ENCODE data around the gene PSMD9.
"Not testable (repeated sequence)": the region's sequence is repeated elsewhere in the genome, so short reads cannot be mapped to it uniquely, and the experiment has no call there.

The PSMD9 gene

GRCh38 chr12:121889274-121889624, 659 bp downstream of the PSMD9 start:
- Histone ChIP-seq H3K4me3 (peak overlapping the region; percentile 63 to 83 (median 72)), H3K36me3 (peaks cover 13 to 39% (median 25%) of the 10 kb centered on the region in 11 experiments; a peak in 20 of 22 replicates), H3K4me1 (peaks cover 28 to 40% (median 36%) of the 10 kb centered on the region in 10 experiments), H3K27me3 (no peaks in the 10 kb centered on the region), H3K9me3 (replicated peaks in 1 of 11) (no peaks in the 10 kb centered on the region), H3K9ac (peak overlapping the region; percentile 88 to 96 (median 91)), H3K27ac (peak overlapping the region; percentile 75 to 95 (median 91)), H4K20me1 (peaks cover 13 to 51% (median 34%) of the 10 kb centered on the region in 11 experiments; a peak in 19 of 22 replicates), H3K4me2 (peak overlapping the region; percentile 85 to 97 (median 95))
- no peak for TF ChIP-seq Cebpa-rat (IDR thresholded peaks at IDR 0.05)

GRCh38 chr12:121889661-121890060, 1.1 kb downstream of the PSMD9 start:
- H3K36me3 ChIP-seq, result peaks cover 15 to 43% (median 25%) of the 10 kb centered on the region in 11 experiments; a peak in 21 of 22 replicates
- not testable (repeated sequence) for H3K27me3 ChIP-seq; H3K9me3 ChIP-seq (replicated peaks in 1 of 11)
- H3K4me1 ChIP-seq, result peaks cover 31 to 45% (median 39%) of the 10 kb centered on the region in 10 experiments
- peaks cover 17 to 55% (median 38%) of the 10 kb centered on the region in 11 experiments; a peak in 19 of 22 replicates for H4K20me1 ChIP-seq
- peak overlapping the region; percentile 85 to 97 (median 95) for H3K4me2 ChIP-seq
- H3K27ac ChIP-seq, result peak overlapping the region in 10 of 11 experiments; percentile 85 to 95 (median 92); a peak in 18 of 22 replicates
- H3K9ac ChIP-seq, result peak overlapping the region; percentile 88 to 96 (median 91)
- H3K4me3 ChIP-seq, result peak overlapping the region; percentile 63 to 83 (median 72)

DNA sequence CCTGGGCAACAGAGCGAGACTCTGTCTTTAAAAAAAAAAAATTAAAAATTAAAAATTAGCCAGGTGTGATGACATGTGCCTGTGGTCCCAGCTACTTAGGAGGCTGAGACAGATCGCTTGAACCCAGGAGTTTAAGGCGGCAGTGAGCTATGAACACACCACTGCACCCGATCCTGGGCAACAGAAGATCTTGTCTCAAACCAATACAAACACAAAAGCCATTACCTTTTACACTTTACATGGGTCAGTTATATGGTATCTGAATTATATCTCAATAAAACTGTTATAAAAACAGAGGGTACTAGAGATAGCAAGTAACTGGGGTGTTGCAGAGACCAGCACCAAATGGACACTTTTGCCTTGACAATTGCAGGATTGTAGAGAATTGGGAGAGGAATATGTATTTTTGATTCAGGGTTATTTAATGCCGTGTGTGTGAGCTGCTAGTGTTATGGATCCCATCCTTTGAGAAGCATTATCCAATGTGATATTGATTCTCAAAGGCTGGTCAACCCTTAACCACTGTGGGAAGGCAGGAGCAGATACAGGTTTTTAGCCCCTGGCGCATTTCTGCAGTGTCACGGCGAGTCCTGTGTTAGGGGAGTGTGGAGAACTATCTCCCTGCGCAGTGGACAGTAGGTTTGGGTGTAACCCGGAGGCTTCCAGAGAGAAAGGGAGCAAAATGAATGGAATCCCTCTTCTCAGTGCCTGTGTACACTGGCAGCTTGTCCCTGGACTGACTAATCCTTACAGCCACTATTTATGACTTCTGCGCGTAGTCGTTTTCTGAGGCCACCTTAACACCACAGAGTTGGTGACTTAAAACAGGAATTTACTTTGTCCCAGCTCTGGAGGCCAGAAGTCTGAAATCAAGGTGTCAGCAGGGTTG, 4.3 kb downstream of the PSMD9 start:
- H4K20me1 ChIP-seq, result peaks cover 21 to 76% (median 49%) of the 10 kb centered on the region in 11 experiments; a peak in 20 of 22 replicates
- H3K36me3 ChIP-seq, result peaks cover 44 to 75% (median 55%) of the 10 kb centered on the region in 11 experiments
- peak overlapping the region in 3 of 11 experiments; percentile 17 to 33 (median 22); a peak in 3 of 22 replicates for H3K27ac ChIP-seq
- peaks cover 31 to 40% (median 37%) of the 10 kb centered on the region in 10 experiments for H3K4me1 ChIP-seq
- peak overlapping the region in 10 of 11 experiments; percentile 31 to 63 (median 56); a peak in 16 of 22 replicates for H3K4me2 ChIP-seq
- H3K9ac ChIP-seq, result peak overlapping the region in 9 of 11 experiments; percentile 12 to 57 (median 21); a peak in 12 of 22 replicates
- no peak overlapping the region for H3K4me3 ChIP-seq
- no peaks in the 10 kb centered on the region for H3K27me3 ChIP-seq
- H3K9me3 ChIP-seq (replicated peaks in 1 of 11), result no peaks in the 10 kb centered on the region
- TF ChIP-seq Cebpa-rat (IDR thresholded peaks at IDR 0.05), result no peak

GRCh38 chr12:121893961-121894460, 5.4 kb downstream of the PSMD9 start:
- peaks cover 21 to 87% (median 50%) of the 10 kb centered on the region in 11 experiments; a peak in 20 of 22 replicates for H4K20me1 ChIP-seq
- H3K4me1 ChIP-seq, result peaks cover 31 to 36% (median 34%) of the 10 kb centered on the region in 10 experiments
- TF ChIP-seq Cebpa-rat (IDR thresholded peaks at IDR 0.05), result no peak
- H3K9ac ChIP-seq, result peak overlapping the region in 10 of 11 experiments; percentile 5 to 57 (median 25); a peak in 11 of 22 replicates
- peak overlapping the region in 5 of 11 experiments; percentile 22 to 43 (median 30); a peak in 5 of 22 replicates for H3K27ac ChIP-seq
- peaks cover 55 to 86% (median 65%) of the 10 kb centered on the region in 11 experiments for H3K36me3 ChIP-seq
- peak overlapping the region in 10 of 11 experiments; percentile 31 to 63 (median 56); a peak in 20 of 22 replicates for H3K4me2 ChIP-seq
- no peaks in the 10 kb centered on the region for H3K9me3 ChIP-seq (replicated peaks in 1 of 11)
- no peaks in the 10 kb centered on the region for H3K27me3 ChIP-seq
- no peak overlapping the region for H3K4me3 ChIP-seq

DNA sequence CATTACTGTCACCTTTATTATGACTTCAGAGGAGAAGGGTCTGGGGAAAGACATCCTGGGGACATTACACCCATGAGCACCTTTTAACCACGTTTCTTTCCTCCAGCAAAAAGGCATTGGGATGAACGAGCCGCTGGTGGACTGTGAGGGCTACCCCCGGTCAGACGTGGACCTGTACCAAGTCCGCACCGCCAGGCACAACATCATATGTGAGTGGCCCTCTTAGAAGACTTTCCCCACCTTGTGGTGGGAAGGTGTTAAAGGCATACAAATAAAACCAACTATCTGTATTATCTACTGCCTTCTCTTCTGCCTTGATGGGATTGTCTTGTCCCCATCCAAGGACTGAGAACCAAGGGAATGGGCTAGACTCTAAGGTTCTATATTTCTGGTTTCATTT, 6.0 kb downstream of the PSMD9 start:
- Histone ChIP-seq H3K4me1 (peaks cover 28 to 32% (median 30%) of the 10 kb centered on the region in 10 experiments), H3K4me3 (no peak overlapping the region), H3K9me3 (replicated peaks in 1 of 11) (no peaks in the 10 kb centered on the region), H3K9ac (peak overlapping the region in 4 of 11 experiments; percentile 16 to 57 (median 42); a peak in 2 of 22 replicates), H3K4me2 (peak overlapping the region in 8 of 11 experiments; percentile 31 to 63 (median 56); a peak in 10 of 22 replicates), H3K27ac (peak overlapping the region in 3 of 11 experiments; percentile 22 to 43 (median 24); a peak in 2 of 22 replicates), H4K20me1 (peaks cover 21 to 87% (median 51%) of the 10 kb centered on the region in 11 experiments; a peak in 20 of 22 replicates), H3K27me3 (no peaks in the 10 kb centered on the region), H3K36me3 (peaks cover 61 to 92% (median 72%) of the 10 kb centered on the region in 11 experiments)
- TF ChIP-seq Cebpa-rat (IDR thresholded peaks at IDR 0.05), result no peak

DNA sequence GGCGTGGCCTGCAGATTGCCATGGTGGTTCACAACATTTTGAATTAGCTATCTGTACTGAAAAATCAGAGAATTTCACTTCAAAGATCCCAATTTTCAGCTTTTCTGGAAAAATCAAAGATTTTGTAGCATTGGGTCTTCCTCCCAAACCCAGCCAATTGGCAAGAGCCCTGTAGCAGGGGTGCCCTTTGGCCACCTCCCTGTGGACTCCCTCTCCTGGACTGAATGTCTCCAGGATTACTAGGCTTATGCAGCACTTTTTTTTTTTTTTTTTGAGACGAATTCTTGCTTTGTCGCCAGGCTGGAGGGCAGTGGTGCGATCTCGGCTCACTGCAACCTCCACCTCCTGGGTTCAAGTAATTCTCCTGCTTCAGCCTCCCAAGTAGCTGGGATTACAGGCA, 9.7 kb downstream of the PSMD9 start:
- Histone ChIP-seq H3K27ac (no peak overlapping the region), H3K4me3 (no peak overlapping the region), H3K4me1 (peaks cover 11 to 15% (median 14%) of the 10 kb centered on the region in 10 experiments), H3K9ac (no peak overlapping the region), H3K36me3 (peaks cover 83 to 97% (median 87%) of the 10 kb centered on the region in 11 experiments), H3K4me2 (no peak overlapping the region), H3K9me3 (replicated peaks in 1 of 11) (no peaks in the 10 kb centered on the region), H4K20me1 (peaks cover 13 to 70% (median 42%) of the 10 kb centered on the region in 11 experiments; a peak in 19 of 22 replicates), H3K27me3 (no peaks in the 10 kb centered on the region)
- no peak for TF ChIP-seq Cebpa-rat (IDR thresholded peaks at IDR 0.05)

DNA sequence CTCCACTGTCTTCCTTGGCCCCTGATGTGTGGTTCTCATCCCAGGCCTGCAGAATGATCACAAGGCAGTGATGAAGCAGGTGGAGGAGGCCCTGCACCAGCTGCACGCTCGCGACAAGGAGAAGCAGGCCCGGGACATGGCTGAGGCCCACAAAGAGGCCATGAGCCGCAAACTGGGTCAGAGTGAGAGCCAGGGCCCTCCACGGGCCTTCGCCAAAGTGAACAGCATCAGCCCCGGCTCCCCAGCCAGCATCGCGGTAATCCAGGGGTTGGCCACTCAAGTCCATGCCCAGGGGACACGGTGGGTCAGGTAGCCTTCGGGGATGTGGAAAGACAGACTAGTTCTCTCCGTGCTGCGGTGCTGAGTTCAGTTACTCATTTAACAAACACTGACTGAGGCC, 11.0 kb downstream of the PSMD9 start:
- peaks cover under 1 to 65% (median 29%) of the 10 kb centered on the region in 11 experiments; a peak in 17 of 22 replicates for H4K20me1 ChIP-seq
- H3K9ac ChIP-seq, result peak overlapping the region in 1 of 11 experiments; percentile 11; a peak in 1 of 22 replicates
- peaks cover 93 to 100% (median 95%) of the 10 kb centered on the region in 11 experiments for H3K36me3 ChIP-seq
- H3K4me1 ChIP-seq, result peaks cover 0 to 2% (median under 1%) of the 10 kb centered on the region in 10 experiments; a peak in 13 of 20 replicates
- H3K27me3 ChIP-seq, result no peaks in the 10 kb centered on the region
- no peak for TF ChIP-seq Cebpa-rat (IDR thresholded peaks at IDR 0.05)
- H3K4me3 ChIP-seq, result no peak overlapping the region
- no peak overlapping the region for H3K27ac ChIP-seq
- no peaks in the 10 kb centered on the region for H3K9me3 ChIP-seq (replicated peaks in 1 of 11)
- no peak overlapping the region for H3K4me2 ChIP-seq

DNA sequence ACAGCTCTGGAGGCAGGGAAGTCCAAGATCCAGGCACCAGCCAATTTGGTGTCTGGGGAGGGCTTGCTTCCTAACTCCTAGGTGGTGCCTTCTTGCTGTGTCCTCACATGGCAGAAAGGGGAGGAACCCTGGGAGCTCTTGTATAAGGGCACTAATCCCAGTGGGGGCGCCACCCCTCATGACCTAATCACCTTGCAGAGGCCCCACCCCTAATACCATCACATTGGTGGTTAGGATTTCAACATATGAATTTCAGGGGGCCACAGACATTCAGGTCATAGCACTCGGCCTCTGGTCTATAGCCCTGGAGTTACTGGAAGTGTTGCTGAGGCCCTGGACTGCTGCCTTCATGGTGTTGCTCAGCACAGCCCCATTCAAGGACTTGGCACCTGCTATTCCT, 14.6 kb downstream of the PSMD9 start:
- TF ChIP-seq Cebpa-rat (IDR thresholded peaks at IDR 0.05), result no peak
- Histone ChIP-seq H3K9ac (no peak overlapping the region), H3K36me3 (peaks cover 93 to 100% (median 96%) of the 10 kb centered on the region in 11 experiments)

More for the DNA sequence above, 14.6 kb downstream of the PSMD9 start:
- Histone ChIP-seq H3K4me1 (no peaks in the 10 kb centered on the region), H3K9me3 (replicated peaks in 1 of 11) (no peaks in the 10 kb centered on the region), H3K4me2 (no peak overlapping the region), H4K20me1 (peaks cover 0 to 44% (median 5%) of the 10 kb centered on the region in 11 experiments; a peak in 11 of 22 replicates), H3K27me3 (no peaks in the 10 kb centered on the region), H3K27ac (no peak overlapping the region), H3K4me3 (no peak overlapping the region)
